SU-DHL-6 (cell line): ENCODE data around the gene MFAP5.

Source experiments
- H2AFZ ChIP-seq: fragments of 200-600 bp; sonication (generic); 2 replicates; pipeline ENCODE4 v1.6.1; 2014; ENCODE audit warnings: low read depth, mild to moderate bottlenecking, moderate library complexity, mixed read lengths, antibody characterized with exemption, low read length; ENCODE audit not compliant: severe bottlenecking
- H3F3A ChIP-seq: fragments of 200-600 bp; shearing (Covaris generic); 2 replicates; pipeline ENCODE4 v1.6.0; 2016; ENCODE audit warnings: antibody characterized with exemption, mild to moderate bottlenecking; ENCODE audit not compliant: insufficient read depth
- H3K27ac ChIP-seq: fragments of 200-600 bp; sonication (generic); 2 replicates; pipeline ENCODE4 v1.5.1; 2016; ENCODE audit warnings: low read depth, mild to moderate bottlenecking, low read length, moderate library complexity, mixed read lengths
- H3K27me3 ChIP-seq: fragments of 200-600 bp; sonication (generic), shearing (Covaris generic); 2 replicates; pipeline ENCODE4 v1.6.0; 2014; ENCODE audit warnings: mild to moderate bottlenecking, low read length
- H3K36me3 ChIP-seq: fragments of 200-600 bp; sonication (generic); 2 replicates; pipeline ENCODE4 v1.6.1; 2014; ENCODE audit warnings: mild to moderate bottlenecking, low read length, mixed read lengths
- H3K4me2 ChIP-seq: fragments of 300-600, 200-600 bp; shearing (Covaris generic), sonication (generic); 2 replicates; pipeline ENCODE4 v1.6.0; 2014; ENCODE audit warnings: low read length, low read depth, mild to moderate bottlenecking; ENCODE audit not compliant: poor library complexity, severe bottlenecking
- H3K4me3 ChIP-seq: fragments of 200-600 bp; sonication (generic); 2 replicates; pipeline ENCODE4 v1.5.1; 2014; ENCODE audit warnings: antibody characterized with exemption, low read length, mild to moderate bottlenecking, mixed read lengths; ENCODE audit not compliant: insufficient read depth, poor library complexity, severe bottlenecking
- H3K79me2 ChIP-seq: fragments of 200-600 bp; sonication (generic); 2 replicates; pipeline ENCODE4 v1.6.1; 2014; ENCODE audit warnings: mild to moderate bottlenecking, low read length, moderate library complexity; ENCODE audit not compliant: insufficient read depth
- H3K9ac ChIP-seq: fragments of 200-600 bp; sonication (generic); 2 replicates; pipeline ENCODE4 v1.7.0; 2014; ENCODE audit warnings: mild to moderate bottlenecking, low read length
- H3K9me2 ChIP-seq: fragments of 200-600 bp; sonication (generic); replicated peaks from 2 replicates; pipeline ENCODE4 v1.6.1; 2014; ENCODE audit warnings: low read length; ENCODE audit not compliant: insufficient read depth
- H3K9me3 ChIP-seq: fragments of 200-600 bp; sonication (generic); 2 replicates; pipeline ENCODE4 v1.6.1; 2014; ENCODE audit warnings: low read length, mixed read lengths; ENCODE audit not compliant: insufficient read depth
- H4K20me1 ChIP-seq: fragments of 200-600 bp; sonication (generic); 2 replicates; pipeline ENCODE4 v1.6.1; 2014; ENCODE audit warnings: low read depth, mild to moderate bottlenecking, antibody characterized with exemption, low read length, moderate library complexity, mixed read lengths
- CTCF ChIP-seq: fragments of 200-600 bp; sonication (generic); IDR thresholded peaks from one replicate; pipeline ENCODE4 v1.5.1; 2017; ENCODE audit warnings: antibody characterized with exemption, mild to moderate bottlenecking, low read length, moderate library complexity; ENCODE audit not compliant: insufficient read depth, poor library complexity, severe bottlenecking
- EZH2phosphoT487 ChIP-seq: fragments of 200-600 bp; sonication (generic), shearing (Covaris generic); conservative IDR thresholded peaks from 2 replicates; pipeline ENCODE4 v1.6.1; 2018; ENCODE audit warnings: mild to moderate bottlenecking, antibody characterized with exemption, low read length, moderate library complexity, mixed read lengths

MFAP5 gene

GRCh38 chr12:8667270-8667669, 4.6 kb upstream of the MFAP5 start:
- no peaks in the 10 kb centered on the region for H3K79me2 ChIP-seq
- H3K27ac ChIP-seq: no peak overlapping the region
- H3K4me2 ChIP-seq: no peak overlapping the region
- no peaks in the 10 kb centered on the region for H3F3A ChIP-seq
- H3K4me3 ChIP-seq: no peak overlapping the region
- no peak overlapping the region for H3K9ac ChIP-seq
- H3K9me3 ChIP-seq: no peaks in the 10 kb centered on the region
- no peaks in the 10 kb centered on the region for H3K9me2 ChIP-seq
- no peak overlapping the region for H2AFZ ChIP-seq
- no peaks in the 10 kb centered on the region for H3K27me3 ChIP-seq
- TF ChIP-seq EZH2phosphoT487 (no peak), CTCF (no peak)
- H3K36me3 ChIP-seq: no peaks in the 10 kb centered on the region
- H4K20me1 ChIP-seq: no peaks in the 10 kb centered on the region

GRCh38 chr12:8665759-8666158, 3.1 kb upstream of the MFAP5 start:
- Histone ChIP-seq H3K9ac (no peak overlapping the region), H3K27ac (no peak overlapping the region), H3K9me3 (no peaks in the 10 kb centered on the region), H3K27me3 (no peaks in the 10 kb centered on the region), H3K9me2 (no peaks in the 10 kb centered on the region), H3K4me3 (no peak overlapping the region), H2AFZ (no peak overlapping the region), H3K79me2 (no peaks in the 10 kb centered on the region), H3K4me2 (no peak overlapping the region), H3F3A (no peaks in the 10 kb centered on the region), H4K20me1 (no peaks in the 10 kb centered on the region), H3K36me3 (no peaks in the 10 kb centered on the region)
- TF ChIP-seq EZH2phosphoT487 (no peak), CTCF (no peak)

GRCh38 chr12:8664228-8664913, 1.7 kb upstream of the MFAP5 start:
- H3K9ac ChIP-seq: no peak overlapping the region
- no peaks in the 10 kb centered on the region for H3F3A ChIP-seq
- H4K20me1 ChIP-seq: no peaks in the 10 kb centered on the region
- no peaks in the 10 kb centered on the region for H3K9me3 ChIP-seq
- H3K27ac ChIP-seq: no peak overlapping the region
- no peaks in the 10 kb centered on the region for H3K79me2 ChIP-seq
- H3K4me2 ChIP-seq: no peak overlapping the region
- H3K36me3 ChIP-seq: no peaks in the 10 kb centered on the region
- no peaks in the 10 kb centered on the region for H3K9me2 ChIP-seq
- no peak overlapping the region for H3K4me3 ChIP-seq
- H3K27me3 ChIP-seq: no peaks in the 10 kb centered on the region
- H2AFZ ChIP-seq: no peak overlapping the region
- no peak for TF ChIP-seq EZH2phosphoT487
- no peak for TF ChIP-seq CTCF

GRCh38 chr12:8661751-8662150, 875 bp downstream of the MFAP5 start:
- Histone ChIP-seq H3K27me3 (no peaks in the 10 kb centered on the region), H4K20me1 (no peaks in the 10 kb centered on the region), H3F3A (no peaks in the 10 kb centered on the region), H3K9me3 (no peaks in the 10 kb centered on the region), H3K4me2 (no peak overlapping the region), H3K9ac (no peak overlapping the region), H3K9me2 (no peaks in the 10 kb centered on the region), H3K79me2 (no peaks in the 10 kb centered on the region), H3K36me3 (no peaks in the 10 kb centered on the region), H3K27ac (no peak overlapping the region), H2AFZ (no peak overlapping the region), H3K4me3 (no peak overlapping the region)
- TF ChIP-seq CTCF: no peak
- no peak for TF ChIP-seq EZH2phosphoT487
